GM12878 (cell line): ENCODE measurements around the gene HCN4. TPM values are rescaled to one million over a fixed set of nuclear protein-coding genes. Genes with fewer than 3 reads are reported as not detected.

Experiments used
- ATAC-seq: fragments of 200-7000 bp; cut with Tn5 transposase; 3 replicates; pipeline ENCODE4 v1.9.1; 2020; ENCODE audit warnings: mild to moderate bottlenecking, moderate library complexity
- BruUV-seq: library from RNA; stranded (reverse); fragments of 400-500 nt; replicated peaks from 2 replicates; lab custom pipeline; 2021; lab: Mats Ljungman, UMichigan
- CTCF ChIA-PET: fragments of 300-600 bp; sonication (Branson Sonifier 250); formaldehyde crosslinking; extraction: SDS; loops from one replicate; lab custom pipeline; 2021; ENCODE audit warnings: inconsistent platforms; lab: Yijun Ruan, JAX
- POLR2A ChIA-PET: fragments of 350-600 bp; formaldehyde crosslinking; extraction: SDS; loops from one replicate; lab custom pipeline; 2021; ENCODE audit warnings: inconsistent platforms; lab: Charles Lee
- RAD21 ChIA-PET: fragments of 300-600 bp; sonication (Branson Sonifier 250); formaldehyde crosslinking; loops from one replicate; lab custom pipeline; 2023; ENCODE audit warnings: antibody characterized with exemption; ENCODE audit not compliant: unreplicated experiment; lab: Charles Lee
- SMC1A ChIA-PET: fragments of 300-600 bp; sonication (Branson Sonifier 250); formaldehyde crosslinking; loops from one replicate; lab custom pipeline; 2023; ENCODE audit not compliant: unreplicated experiment, uncharacterized antibody; lab: Charles Lee
- DNase-seq: peaks from one replicate; pipeline ENCODE4 v3.0.0-alpha.2; 2011; ENCODE audit warnings: low read depth, low spot score
- FAIRE-seq: peaks from 3 replicates; lab custom pipeline; 2011; peaks lifted over from hg19 to GRCh38; lab: Jason Lieb, UNC
- H2AFZ ChIP-seq: 2 replicates; pipeline ENCODE4 v1.6.0; 2011; ENCODE audit warnings: low read depth, low read length, control low read depth; ENCODE audit not compliant: control insufficient read depth
- H3K27ac ChIP-seq: 2 replicates; pipeline ENCODE4 v1.5.1; 2011; ENCODE audit warnings: control low read depth; ENCODE audit not compliant: control insufficient read depth, insufficient read depth
- H3K27me3 ChIP-seq, 2 experiments: replicated peaks in 1 of 2; 2 replicates each; pipeline versions ENCODE4 v1.6.0 to v1.6.1; 2011; ENCODE audit warnings: low read length in 1 of 2; ENCODE audit not compliant: control insufficient read depth in 2 of 2, insufficient read depth in 2 of 2
- H3K36me3 ChIP-seq, 2 experiments: 2 replicates each; pipeline ENCODE4 v1.5.1; 2011; ENCODE audit warnings: low read length in 1 of 2; ENCODE audit not compliant: control insufficient read depth in 2 of 2, insufficient read depth in 2 of 2
- H3K4me1 ChIP-seq: 2 replicates; pipeline ENCODE4 v1.6.1; 2011; ENCODE audit warnings: mild to moderate bottlenecking, low read length, moderate library complexity, mixed read lengths; ENCODE audit not compliant: control insufficient read depth, insufficient read depth
- H3K4me2 ChIP-seq: 2 replicates; pipeline ENCODE4 v1.6.0; 2011; ENCODE audit warnings: control low read depth; ENCODE audit not compliant: control insufficient read depth, insufficient read depth
- H3K4me3 ChIP-seq: fragments of 200-600 bp; sonication (generic); 2 replicates; pipeline ENCODE4 v1.5.1; 2016
- H3K79me2 ChIP-seq: 2 replicates; pipeline ENCODE4 v1.6.0; 2011; ENCODE audit warnings: low read length; ENCODE audit not compliant: control insufficient read depth, insufficient read depth
- H3K9ac ChIP-seq: 2 replicates; pipeline ENCODE4 v1.8.0; 2011; ENCODE audit warnings: low read length, control low read depth, mixed read lengths; ENCODE audit not compliant: control insufficient read depth, insufficient read depth
- H3K9me3 ChIP-seq: replicated peaks from 3 replicates; pipeline ENCODE4 v1.5.1; 2011; ENCODE audit warnings: mild to moderate bottlenecking, low read length; ENCODE audit not compliant: control insufficient read depth, insufficient read depth
- H4K20me1 ChIP-seq: 2 replicates; pipeline ENCODE4 v1.6.0; 2011; ENCODE audit not compliant: control insufficient read depth, insufficient read depth
- BCL11A ChIP-seq: IDR thresholded peaks from 2 replicates; pipeline ENCODE4 v1.6.1; 2011; ENCODE audit warnings: low read depth, low read length
- CEBPZ ChIP-seq: fragments of 150-350 bp; IDR thresholded peaks from 2 replicates; pipeline ENCODE4 v1.6.1; 2016; ENCODE audit warnings: low read depth, low read length
- EP300 ChIP-seq, 2 experiments: fragments of 150-350 bp in 1 of 2; IDR thresholded peaks; 2 replicates each; pipeline ENCODE4 v1.6.1; 2011 to 2012; ENCODE audit warnings: low read depth in 2 of 2, low read length in 2 of 2, borderline replicate concordance in 1 of 2, improper control_type of control experiment in 1 of 2, inconsistent platforms in 1 of 2; ENCODE audit not compliant: control insufficient read depth in 1 of 2
- JUNB ChIP-seq: IDR thresholded peaks from 2 replicates; pipeline ENCODE4 v1.6.1; 2016; ENCODE audit warnings: antibody characterized with exemption, mild to moderate bottlenecking
- MTA3 ChIP-seq: IDR thresholded peaks from 2 replicates; pipeline ENCODE4 v1.6.1; 2012; ENCODE audit warnings: low read length, inconsistent platforms, borderline replicate concordance
- SMAD5 ChIP-seq: IDR thresholded peaks from 2 replicates; pipeline ENCODE4 v1.6.1; 2016; ENCODE audit warnings: antibody characterized with exemption, low read depth
- SREBF2 ChIP-seq: IDR thresholded peaks from 2 replicates; pipeline ENCODE4 v1.6.1; 2012; ENCODE audit warnings: mild to moderate bottlenecking, low read length
- WGBS: methylation state at CpG from one replicate; pipeline ENCODE4 v1.1.6; 2016; ENCODE audit warnings: low lambda C conversion rate; ENCODE audit not compliant: insufficient replicate concordance, insufficient coverage; ENCODE audit errors: missing lambda C conversion rate; 5-methylcytosine and 5-hydroxymethylcytosine counted together
- in situ Hi-C: fragments of 300-500 bp; cut with MboI; formaldehyde crosslinking; loops from 9 replicates; pipeline ENCODE4 v1.14.3; 2018; ENCODE audit warnings: mixed read lengths
- intact Hi-C: fragments of 100-400 bp; cut with micrococcal nuclease; formaldehyde crosslinking; loops from one replicate; pipeline ENCODE4 v1.14.2; 2022; ENCODE audit not compliant: unreplicated experiment
- polyA plus RNA-seq, 11 experiments: library from polyadenylated mRNA; depleted of rRNA in 4 of 11; unstranded in 6 of 11; stranded (reverse) in 5 of 11; fragments of >200 nt; fragmentation: Nextera tagmentation in 4 of 11; fragmentation: Illumina TruSeq in 1 of 11; extraction: Ambion mirVana in 4 of 11; extraction: Trizol in 1 of 11; gene quantifications; 1 replicate in 1 of 11; 2 replicates in 10 of 11; pipeline versions ENCODE4 v1.2.1 to v1.2.3, GENCODE V29; 2011 to 2016; ENCODE audit warnings: inconsistent platforms in 2 of 11, missing spikeins in 2 of 11, low read depth in 1 of 11
- total RNA-seq, 4 experiments: library from RNA; depleted of rRNA in 3 of 4; stranded (reverse); fragments of >200 nt in 3 of 4; fragmentation: Illumina TruSeq in 1 of 4; extraction: Trizol in 1 of 4; gene quantifications; 2 replicates each; pipeline versions ENCODE4 v1.2.1 to v1.2.3, GENCODE V29; 2013 to 2021

HCN4 gene
- total and polyA plus RNA-seq, 10 of the 15 experiments (the other 5 are each of a cell fraction or from before 2014, with no cell fraction given) = 0.03 to 0.10 TPM; not detected in 8

GRCh38 chr15:73340502-73341192 is 28.1 kb downstream of the HCN4 start:
- H3K9ac ChIP-seq = no peak overlapping the region
- no peak overlapping the region for H3K4me2 ChIP-seq
- WGBS = 14% methylated on average over 9 of the region's 9 CpGs
- H3K27me3 ChIP-seq = no peaks in the 10 kb centered on the region; a peak in 2 of 4 replicates
- TF ChIP-seq CEBPZ (no peak), MTA3 (no peak), BCL11A (no peak), SREBF2 (no peak), SMAD5 (no peak), EP300 (IDR thresholded peaks at IDR 0.05; ENCODE audit: borderline replicate concordance in 1 of 2, control insufficient read depth in 1 of 2, low read depth in 2 of 2, low read length in 2 of 2) (no peak), JUNB (no peak)
- TF ChIP-seq, all 136 proteins: peak for 0
- H2AFZ ChIP-seq = no peak overlapping the region
- CTCF ChIA-PET = no interaction called here
- no peak overlapping the region for H3K4me3 ChIP-seq
- H3K9me3 ChIP-seq = no peaks in the 10 kb centered on the region
- H4K20me1 ChIP-seq = no peaks in the 10 kb centered on the region; the same call in 1 of the 2 replicates
- FAIRE-seq (no peak), DNase-seq (no peak), ATAC-seq (no peak)
- POLR2A ChIA-PET = no interaction called here
- RAD21 ChIA-PET = no interaction called here
- H3K36me3 ChIP-seq = no peaks in the 10 kb centered on the region
- in situ Hi-C loops = no loop called here
- H3K27ac ChIP-seq = no peak overlapping the region
- no TSS peak for BruUV-seq
- H3K79me2 ChIP-seq = no peaks in the 10 kb centered on the region
- SMC1A ChIA-PET = no interaction called here
- intact Hi-C loops = no loop called here
- no peaks in the 10 kb centered on the region for H3K4me1 ChIP-seq
